ENCODE results near the gene DOCK9.

GRCh38 chr13:98900442-98900841, 77.4 kb downstream of the DOCK9 start:
- TF ChIP-seq CTCF (IDR thresholded peaks at IDR 0.05) (no peak), POLR2A (IDR thresholded peaks at IDR 0.05) (no peak)

Data from right lobe of liver (tissue), 4 donors.